Spinal cord (tissue), 10 donors: Measurements from ENCODE around the gene MYOM1. TPM values are rescaled to one million over a fixed set of nuclear protein-coding genes. Genes with fewer than 3 reads are reported as not detected.

Experiments used
- DNase-seq, 6 donors: peaks; one replicate each; pipeline versions ENCODE4 v3.0.0 to v3.0.0-alpha.2; 2013 to 2015; ENCODE audit warnings: low spot score in 6 of 6, low read depth in 4 of 6
- H3K27ac ChIP-seq: one replicate; pipeline ENCODE4 v1.5.1; 2013; ENCODE audit warnings: low read depth, low read length, control low read depth
- H3K27me3 ChIP-seq: one replicate; pipeline ENCODE4 v1.6.1; 2013; ENCODE audit warnings: low read length; ENCODE audit not compliant: control insufficient read depth, insufficient read depth
- H3K36me3 ChIP-seq: one replicate; pipeline ENCODE4 v1.6.1; 2013; ENCODE audit warnings: low read length; ENCODE audit not compliant: control insufficient read depth, insufficient read depth
- H3K4me1 ChIP-seq: one replicate; pipeline ENCODE4 v1.6.1; 2013; ENCODE audit warnings: low read length; ENCODE audit not compliant: control insufficient read depth, insufficient read depth
- H3K4me3 ChIP-seq: one replicate; pipeline ENCODE4 v1.5.1; 2013; ENCODE audit warnings: low read depth, low read length, control low read depth
- H3K9me3 ChIP-seq: one replicate; pipeline ENCODE4 v1.6.1; 2013; ENCODE audit warnings: low read length; ENCODE audit not compliant: control insufficient read depth, insufficient read depth
- WGBS: methylation state at CpG from one replicate; pipeline ENCODE4 v1.1.5; 2013; ENCODE audit warnings: missing lambda C conversion rate; ENCODE audit not compliant: insufficient coverage; 5-methylcytosine and 5-hydroxymethylcytosine counted together
- polyA plus RNA-seq, 2 donors: library from polyadenylated mRNA; unstranded; fragments of 120-200 nt; gene quantifications; one replicate each; pipeline ENCODE4 v1.2.1, GENCODE V29; 2013; ENCODE audit not compliant: insufficient read length in 2 of 2
- total RNA-seq, 2 donors: library from RNA; depleted of rRNA in 1 of 2; stranded (reverse); fragments of 120-200 nt in 1 of 2; fragments of >200 nt in 1 of 2; gene quantifications; one replicate each; pipeline versions ENCODE4 v1.2.3 to v1.2.4, GENCODE V29; 2013 to 2014
- donor health status: healthy.

MYOM1 gene
- total and polyA plus RNA-seq, 4 donors, result 9.2 to 15.4 (median 9.7) TPM

GRCh38 chr18:3099327-3099726 lies 120.4 kb downstream of the MYOM1 start:
- WGBS, result 50% methylated on average over 1 of the region's 1 CpG
- Histone ChIP-seq H3K9me3 (no peaks in the 10 kb centered on the region), H3K27me3 (no peaks in the 10 kb centered on the region), H3K27ac (no peak overlapping the region), H3K36me3 (no peaks in the 10 kb centered on the region), H3K4me3 (no peak overlapping the region), H3K4me1 (no peaks in the 10 kb centered on the region)
- no peak for DNase-seq

- no CpG with 5 or more reads among the region's 1 CpG for WGBS
- Histone ChIP-seq H3K36me3 (no peaks in the 10 kb centered on the region), H3K27ac (no peak overlapping the region), H3K27me3 (no peaks in the 10 kb centered on the region), H3K4me1 (no peaks in the 10 kb centered on the region), H3K4me3 (no peak overlapping the region), H3K9me3 (no peaks in the 10 kb centered on the region)
- DNase-seq, result no peak
Measured at GRCh38 chr18:3097082-3097481, 122.7 kb downstream of the MYOM1 start.

- WGBS, result 96% methylated on average over 4 of the region's 5 CpGs
- DNase-seq, result no peak
Measured at GRCh38 chr18:3095921-3096320, 123.8 kb downstream of the MYOM1 start.

GRCh38 chr18:3094338-3094684 lies 125.5 kb downstream of the MYOM1 start:
- Histone ChIP-seq H3K4me3 (no peak overlapping the region), H3K27ac (no peak overlapping the region), H3K9me3 (no peaks in the 10 kb centered on the region), H3K4me1 (no peaks in the 10 kb centered on the region), H3K27me3 (no peaks in the 10 kb centered on the region), H3K36me3 (no peaks in the 10 kb centered on the region)
- no peak for DNase-seq

More at GRCh38 chr18:3095921-3096320, 123.8 kb downstream of the MYOM1 start:
- H3K27me3 ChIP-seq, result no peaks in the 10 kb centered on the region
- H3K9me3 ChIP-seq, result no peaks in the 10 kb centered on the region
- no peak overlapping the region for H3K4me3 ChIP-seq
- no peaks in the 10 kb centered on the region for H3K4me1 ChIP-seq
- H3K27ac ChIP-seq, result no peak overlapping the region
- H3K36me3 ChIP-seq, result no peaks in the 10 kb centered on the region

GRCh38 chr18:3093624-3094337 lies 126.0 kb downstream of the MYOM1 start:
- H3K27ac ChIP-seq, result no peak overlapping the region
- no CpG with 5 or more reads among the region's 10 CpGs for WGBS
- no peaks in the 10 kb centered on the region for H3K4me1 ChIP-seq
- peak in 2 of 6 donors; percentile 56 to 84 for DNase-seq
- no peaks in the 10 kb centered on the region for H3K9me3 ChIP-seq
- no peak overlapping the region for H3K4me3 ChIP-seq
- no peaks in the 10 kb centered on the region for H3K27me3 ChIP-seq
- H3K36me3 ChIP-seq, result no peaks in the 10 kb centered on the region

GRCh38 chr18:3092727-3093126 lies 127.0 kb downstream of the MYOM1 start:
- no peak overlapping the region for H3K4me3 ChIP-seq
- H3K27me3 ChIP-seq, result no peaks in the 10 kb centered on the region
- H3K9me3 ChIP-seq, result no peaks in the 10 kb centered on the region
- no peak for DNase-seq
- H3K4me1 ChIP-seq, result no peaks in the 10 kb centered on the region
- H3K27ac ChIP-seq, result no peak overlapping the region
- H3K36me3 ChIP-seq, result no peaks in the 10 kb centered on the region
- 83% methylated on average over 1 of the region's 7 CpGs for WGBS

GRCh38 chr18:3089579-3089978 lies 130.2 kb downstream of the MYOM1 start:
- Histone ChIP-seq H3K36me3 (no peaks in the 10 kb centered on the region), H3K9me3 (no peaks in the 10 kb centered on the region), H3K4me3 (no peak overlapping the region), H3K4me1 (no peaks in the 10 kb centered on the region), H3K27me3 (no peaks in the 10 kb centered on the region), H3K27ac (no peak overlapping the region)
- WGBS, result no CpG with 5 or more reads among the region's 3 CpGs
- peak in 1 of 6 donors; percentile 64 for DNase-seq

- 67% methylated on average over 1 of the region's 3 CpGs for WGBS
- peak in 1 of 6 donors; percentile 51 for DNase-seq
- Histone ChIP-seq H3K27me3 (no peaks in the 10 kb centered on the region), H3K4me3 (no peak overlapping the region), H3K9me3 (no peaks in the 10 kb centered on the region), H3K36me3 (no peaks in the 10 kb centered on the region), H3K4me1 (no peaks in the 10 kb centered on the region), H3K27ac (no peak overlapping the region)
Measured at GRCh38 chr18:3088449-3088848, 131.3 kb downstream of the MYOM1 start.

- peaks cover 3% of the 10 kb centered on the region for H3K36me3 ChIP-seq
- no peak for DNase-seq
- H3K9me3 ChIP-seq, result no peaks in the 10 kb centered on the region
- H3K27me3 ChIP-seq, result no peaks in the 10 kb centered on the region
- no peaks in the 10 kb centered on the region for H3K4me1 ChIP-seq
- WGBS, result 62% methylated on average over 3 of the region's 4 CpGs
- no peak overlapping the region for H3K27ac ChIP-seq
- no peak overlapping the region for H3K4me3 ChIP-seq
Measured at GRCh38 chr18:3086871-3087270, 132.9 kb downstream of the MYOM1 start.

GRCh38 chr18:3085612-3086011 lies 134.2 kb downstream of the MYOM1 start:
- Histone ChIP-seq H3K27me3 (no peaks in the 10 kb centered on the region), H3K4me1 (no peaks in the 10 kb centered on the region), H3K9me3 (no peaks in the 10 kb centered on the region), H3K4me3 (no peak overlapping the region), H3K36me3 (peaks cover 3% of the 10 kb centered on the region), H3K27ac (no peak overlapping the region)
- DNase-seq, result no peak
- WGBS, result no CpG with 5 or more reads among the region's 1 CpG
